A172 (cell line): ENCODE measurements around the gene RGSL1. TPM values are rescaled to one million over a fixed set of nuclear protein-coding genes. Genes with fewer than 3 reads are reported as not detected.
A peak's percentile ranks its signal among the peaks of the same experiment; 100 is the strongest.

Source experiments
- DNase-seq: peaks from one replicate; pipeline ENCODE4 v3.0.0-alpha.2; 2015; ENCODE audit warnings: low spot score
- total RNA-seq: library from RNA; depleted of rRNA; stranded (reverse); fragments of >200 nt; shearing (Covaris generic); gene quantifications from 2 replicates; pipeline ENCODE4 v1.2.3, GENCODE V29; 2014

RGSL1 gene
- total RNA-seq, 1 experiment from 2014 or later, result not detected

- peak; percentile 79 for DNase-seq
Observed at GRCh38 chr1:182588500-182589396, 138.8 kb downstream of the RGSL1 start, which contains the start of gene RNASEL. Gene RNASEL (minus strand): TSS chr1:182589256. CDS start chr1:182586806, 2,450 bp downstream.

GRCh38 chr1:182589520-182589919 is 139.6 kb downstream of the RGSL1 start:
- DNase-seq, result no peak

GRCh38 chr1:182589931-182590330 is 140.0 kb downstream of the RGSL1 start:
- no peak for DNase-seq

- peak; percentile 75 for DNase-seq
Observed at GRCh38 chr1:182595641-182596240, 145.8 kb downstream of the RGSL1 start.

GRCh38 chr1:182596934-182597333 is 147.0 kb downstream of the RGSL1 start:
- no peak for DNase-seq

- DNase-seq, result no peak
Observed at GRCh38 chr1:182598296-182598695, 148.3 kb downstream of the RGSL1 start.

GRCh38 chr1:182599339-182599738 is 149.4 kb downstream of the RGSL1 start:
- DNase-seq, result no peak

GRCh38 chr1:182600036-182600713 is 150.2 kb downstream of the RGSL1 start:
- DNase-seq, result no peak

- DNase-seq, result no peak
Observed at GRCh38 chr1:182600745-182601415, 150.9 kb downstream of the RGSL1 start.

- DNase-seq, result peak; percentile 76
Observed at GRCh38 chr1:182601416-182601786, 151.5 kb downstream of the RGSL1 start.

- DNase-seq, result no peak
Observed at GRCh38 chr1:182601913-182602312, 152.0 kb downstream of the RGSL1 start.

GRCh38 chr1:182602935-182603645 is 153.1 kb downstream of the RGSL1 start:
- no peak for DNase-seq

GRCh38 chr1:182603646-182604174 is 153.8 kb downstream of the RGSL1 start:
- peak; percentile 40 for DNase-seq

GRCh38 chr1:182604175-182605164 is 154.5 kb downstream of the RGSL1 start, which contains the start of gene RGS16:
Gene RGS16 (minus strand): TSS chr1:182604389. CDS start chr1:182604259, 130 bp downstream.
- peak; percentile 81 for DNase-seq

GRCh38 chr1:182607566-182607965 is 157.6 kb downstream of the RGSL1 start:
- DNase-seq, result no peak

- no peak for DNase-seq
Observed at GRCh38 chr1:182608236-182608635, 158.3 kb downstream of the RGSL1 start.

GRCh38 chr1:182608845-182609610 is 159.1 kb downstream of the RGSL1 start:
- DNase-seq, result peak; percentile 41
